Erythroblast (primary cell): ENCODE data around the gene WIZ.

Experiments used
- GATA1 ChIP-seq: IDR thresholded peaks from 2 replicates; pipeline ENCODE4 v1.6.1; 2011; ENCODE audit warnings: low read depth, mild to moderate bottlenecking, control low read depth, low read length, moderate library complexity
- POLR2A ChIP-seq: IDR thresholded peaks from 2 replicates; pipeline ENCODE4 v1.6.1; 2011; ENCODE audit warnings: mild to moderate bottlenecking, low read length

DNA sequence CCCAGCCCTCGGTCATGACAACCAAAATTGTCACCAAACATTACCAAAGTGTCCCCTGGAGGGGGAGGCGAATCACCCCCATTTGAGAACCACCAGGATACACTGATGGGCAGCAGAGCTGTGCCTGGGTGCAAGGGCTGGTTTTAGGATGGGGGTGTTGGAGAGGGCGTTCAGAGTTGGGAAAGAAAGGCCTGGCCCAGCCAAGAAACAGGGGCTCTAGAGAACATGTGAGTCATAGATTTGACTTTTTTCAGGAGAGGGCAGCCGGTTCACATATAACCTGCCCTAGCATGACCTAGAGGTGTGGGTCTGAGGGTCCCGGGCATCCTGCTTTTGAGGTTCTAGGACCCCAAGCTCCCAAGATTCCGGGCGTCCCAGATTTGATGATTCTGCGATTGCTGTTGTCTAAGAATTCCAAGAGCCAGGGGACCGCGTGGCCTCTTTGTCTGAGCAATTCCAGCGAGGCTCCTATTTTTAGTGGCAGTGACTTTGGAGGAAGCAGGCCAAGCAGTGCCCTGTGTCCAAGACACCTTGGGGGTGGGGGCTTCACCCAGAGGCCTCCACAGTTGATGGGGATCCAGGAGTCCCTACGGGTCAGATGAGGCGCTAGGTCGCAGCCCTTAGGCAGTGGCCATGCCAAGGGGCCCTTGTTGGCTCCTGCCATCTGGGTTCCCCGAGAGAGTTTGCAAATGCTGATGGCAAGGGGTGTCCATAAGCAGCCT, 5.1 kb downstream of the WIZ start:
- no peak for TF ChIP-seq POLR2A
- TF ChIP-seq GATA1, result no peak
